Measurements from ENCODE around the gene ASPHD2. TPM values are rescaled to one million over a fixed set of nuclear protein-coding genes. Genes with fewer than 3 reads are reported as not detected.
"Not testable (repeated sequence)": the region's sequence is repeated elsewhere in the genome, so short reads cannot be mapped to it uniquely, and the experiment has no call there.

ASPHD2 gene
- total RNA-seq, 2 experiments from 2014 or later, result 12.0 to 14.0 TPM

GRCh38 chr22:26436903-26437515 lies 7.9 kb downstream of the ASPHD2 start:
- no peak for TF ChIP-seq CTCF (IDR thresholded peaks at IDR 0.05)
- Mint-ChIP-seq H3K4me1 (ENCODE audit: low read depth) (peaks cover 44% of the 10 kb centered on the region), H3K9me3 (no peaks in the 10 kb centered on the region), H3K36me3 (ENCODE audit: low read depth) (peaks cover 40% of the 10 kb centered on the region), H3K27ac (no peak overlapping the region), H3K4me3 (no peak overlapping the region), H3K27me3 (no peaks in the 10 kb centered on the region)
- POLR2A ChIA-PET, result interaction anchor here (0.8 to 1.6 kb wide), 3 partner anchors 9 to 46 kb away, joined by 3 to 4 read pairs (median 4); partner anchors contain the start of genes HPS4 and SRRD
- DNase-seq (no peak), ATAC-seq (no peak)
- intact Hi-C loops (cut with micrococcal nuclease), result no loop called here
- CTCF ChIA-PET, result interaction anchor here (1.3 to 1.4 kb wide), 2 partner anchors 24 to 35 kb away, joined by 3 to 4 read pairs; no protein-coding TSS in a partner anchor

- peaks cover 36% of the 10 kb centered on the region for H3K36me3 Mint-ChIP-seq (ENCODE audit: low read depth)
- H3K9me3 Mint-ChIP-seq, result no peaks in the 10 kb centered on the region
- no peak overlapping the region for H3K27ac Mint-ChIP-seq
- no peak for TF ChIP-seq CTCF (IDR thresholded peaks at IDR 0.05)
- CTCF ChIA-PET, result interaction anchor here (1.3 kb wide), 1 partner anchor 36 kb away, joined by 3 read pairs; no protein-coding TSS in a partner anchor
- DNase-seq (no peak), ATAC-seq (no peak)
- POLR2A ChIA-PET, result interaction anchor here (0.8 to 1.6 kb wide), 3 partner anchors 10 to 45 kb away, joined by 3 to 4 read pairs (median 4); partner anchors contain the start of genes HPS4 and SRRD
- no peaks in the 10 kb centered on the region for H3K27me3 Mint-ChIP-seq
- intact Hi-C loops (cut with micrococcal nuclease), result no loop called here
- no peak overlapping the region for H3K4me3 Mint-ChIP-seq
- H3K4me1 Mint-ChIP-seq (ENCODE audit: low read depth), result peaks cover 36% of the 10 kb centered on the region
Observed at GRCh38 chr22:26437694-26438392, 8.8 kb downstream of the ASPHD2 start.

GRCh38 chr22:26438776-26439175 lies 9.7 kb downstream of the ASPHD2 start:
- intact Hi-C loops (cut with micrococcal nuclease); H3K4me3 Mint-ChIP-seq; DNase-seq; POLR2A ChIA-PET; H3K27ac Mint-ChIP-seq; H3K27me3 Mint-ChIP-seq; H3K9me3 Mint-ChIP-seq; ATAC-seq: not testable (repeated sequence)
- Mint-ChIP-seq H3K4me1 (ENCODE audit: low read depth) (peaks cover 29% of the 10 kb centered on the region), H3K36me3 (ENCODE audit: low read depth) (peaks cover 27% of the 10 kb centered on the region)
- CTCF ChIA-PET, result interaction anchor here (0.7 to 1.7 kb wide), 2 partner anchors 22 to 44 kb away, joined by 3 to 4 read pairs; no protein-coding TSS in a partner anchor

GRCh38 chr22:26439559-26439958 lies 10.5 kb downstream of the ASPHD2 start:
- Mint-ChIP-seq H3K27ac (no peak overlapping the region), H3K27me3 (no peaks in the 10 kb centered on the region), H3K4me1 (ENCODE audit: low read depth) (peaks cover 25% of the 10 kb centered on the region), H3K4me3 (no peak overlapping the region), H3K9me3 (no peaks in the 10 kb centered on the region), H3K36me3 (ENCODE audit: low read depth) (peaks cover 23% of the 10 kb centered on the region)
- ChIA-PET POLR2A (no interaction called here), CTCF (interaction anchor here (0.7 to 1.7 kb wide), 3 partner anchors 9 to 43 kb away, joined by 3 to 4 read pairs (median 3); no protein-coding TSS in a partner anchor)
- intact Hi-C loops (cut with micrococcal nuclease), result no loop called here
- no peak for TF ChIP-seq CTCF (IDR thresholded peaks at IDR 0.05)
- ATAC-seq, result no peak
- no peak for DNase-seq

GRCh38 chr22:26442086-26442756 lies 13.2 kb downstream of the ASPHD2 start:
- Mint-ChIP-seq H3K36me3 (ENCODE audit: low read depth) (peaks cover 8% of the 10 kb centered on the region), H3K4me3 (no peak overlapping the region), H3K27me3 (no peaks in the 10 kb centered on the region), H3K9me3 (no peaks in the 10 kb centered on the region), H3K27ac (no peak overlapping the region), H3K4me1 (ENCODE audit: low read depth) (peaks cover 3% of the 10 kb centered on the region)
- no peak for DNase-seq
- ChIA-PET POLR2A (no interaction called here), CTCF (no interaction called here)
- TF ChIP-seq CTCF (IDR thresholded peaks at IDR 0.05), result no peak
- no peak for ATAC-seq
- intact Hi-C loops (cut with micrococcal nuclease), result no loop called here
